OCI-LY7 (cell line): ENCODE data around the gene CASKIN1.
"Not testable (repeated sequence)": the region's sequence is repeated elsewhere in the genome, so short reads cannot be mapped to it uniquely, and the experiment has no call there.

Experiments used
- CTCF ChIP-seq: fragments of 200-600 bp; sonication (generic); conservative IDR thresholded peaks from 2 replicates; pipeline ENCODE4 v1.5.1; 2014; ENCODE audit warnings: mild to moderate bottlenecking, antibody characterized with exemption, low read length, moderate library complexity, mixed read lengths
- EZH2phosphoT487 ChIP-seq: fragments of 200-600 bp; sonication (generic); IDR thresholded peaks from 2 replicates; pipeline ENCODE4 v1.6.1; 2018; ENCODE audit warnings: low read depth, borderline replicate concordance, mild to moderate bottlenecking, mixed run types, antibody characterized with exemption, low read length, moderate library complexity, mixed read lengths

- not testable (repeated sequence) for TF ChIP-seq CTCF, EZH2phosphoT487
These were observed 6.8 kb upstream of the CASKIN1 start for GRCh38 chr16:2203119-2203688.
